COR-L47 (cell line): ENCODE data around the gene IBA57.
A peak's percentile ranks its signal among the peaks of the same experiment; 100 is the strongest.

Experiments used
- DNase-seq: peaks from one replicate; lab custom pipeline; 2025; lab: John Stamatoyannopoulos, UW

IBA57 gene

GRCh38 chr1:228144993-228145343 lies 20.6 kb upstream of the IBA57 start:
- DNase-seq: no peak

- no peak for DNase-seq
These were observed 19.9 kb upstream of the IBA57 start for GRCh38 chr1:228145463-228146416.

- no peak for DNase-seq
These were observed 19.0 kb upstream of the IBA57 start for GRCh38 chr1:228146417-228147150.

GRCh38 chr1:228147151-228147693 lies 18.4 kb upstream of the IBA57 start:
- DNase-seq: no peak

GRCh38 chr1:228147768-228148167 lies 17.8 kb upstream of the IBA57 start:
- DNase-seq: no peak

- DNase-seq: no peak
These were observed 17.3 kb upstream of the IBA57 start for GRCh38 chr1:228148196-228148861.

DNA sequence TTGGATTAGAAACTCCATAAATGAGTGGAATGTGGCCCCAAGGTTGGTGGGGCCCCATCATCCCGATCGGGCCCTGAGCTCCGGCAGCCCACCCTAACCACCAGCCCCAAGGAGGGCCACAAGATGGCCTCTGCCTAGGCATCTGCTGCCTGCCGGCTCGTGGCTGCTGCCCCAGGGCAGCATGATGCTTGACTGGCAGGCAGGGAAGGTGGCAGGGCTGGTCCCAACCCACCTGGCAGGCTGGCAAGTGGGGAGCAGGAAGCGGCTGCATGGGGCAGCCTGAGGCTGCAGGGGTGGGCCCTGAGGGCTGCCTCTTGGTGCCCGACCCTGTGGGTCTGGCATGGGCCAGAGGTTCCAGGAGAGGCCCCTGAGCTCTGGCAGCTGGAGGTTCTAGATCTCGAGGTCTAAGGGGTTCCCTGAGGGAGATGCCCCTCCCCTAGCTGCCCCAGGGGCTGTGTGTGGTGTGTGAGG lies 16.6 kb upstream of the IBA57 start:
- DNase-seq: no peak

DNA sequence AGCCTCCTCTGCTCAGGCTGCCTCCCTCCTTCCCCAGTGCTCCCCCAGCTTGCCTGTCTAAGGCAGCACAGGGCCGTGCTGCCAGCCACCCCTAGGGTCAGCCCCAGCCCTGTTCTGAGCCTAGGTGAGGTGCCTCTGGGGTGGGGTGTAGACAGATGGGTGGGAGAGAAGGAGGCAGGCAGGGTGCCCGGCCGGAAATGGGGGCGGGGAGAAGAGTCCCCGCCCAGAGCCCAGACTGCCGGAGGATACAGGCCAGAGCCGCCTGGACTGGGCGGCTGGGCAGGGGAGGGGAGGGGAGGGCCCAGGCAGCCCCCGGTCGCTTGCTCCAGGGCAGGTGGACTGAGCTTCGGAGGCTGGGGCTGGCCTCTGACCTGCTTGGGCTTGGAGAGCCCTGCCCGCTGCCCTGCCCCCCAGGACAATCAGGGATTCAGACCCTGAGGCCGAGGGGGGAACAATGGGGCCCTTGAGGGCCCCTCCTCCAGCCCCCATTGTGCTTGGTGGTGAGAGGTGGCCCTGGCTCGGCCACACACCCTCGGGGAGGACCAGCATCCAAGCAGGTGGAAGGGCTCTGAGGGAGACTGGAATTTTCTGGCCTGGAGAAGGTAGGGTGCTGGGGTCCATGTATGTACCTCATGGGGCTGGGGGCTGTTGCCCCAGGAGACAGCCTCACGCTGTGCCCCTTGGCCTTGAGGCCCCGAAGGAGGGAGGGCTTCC lies 16.0 kb upstream of the IBA57 start, which contains the start of gene GJC2:
TSS of gene GJC2 (plus strand) at position 525 of the 714 bp plus-strand sequence. CDS start 7,829 bp downstream, outside the sequence.
- no peak for DNase-seq

DNA sequence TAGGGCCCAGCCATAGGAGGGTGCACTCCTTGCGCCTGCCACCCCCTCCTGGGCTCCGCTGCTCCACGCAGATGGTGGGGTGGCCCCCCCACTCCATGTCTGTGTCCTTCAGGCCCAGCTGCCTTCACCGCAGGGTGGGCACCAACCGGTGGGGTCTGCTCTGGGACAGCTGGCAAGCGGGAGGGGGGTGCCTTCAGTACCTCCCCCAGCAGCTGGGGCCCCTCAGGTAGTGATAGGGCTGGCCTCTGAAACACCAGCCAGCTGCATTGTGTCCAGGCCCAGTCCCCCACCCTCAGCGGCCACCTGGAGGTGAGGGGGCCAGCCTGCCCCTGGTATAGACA lies 15.5 kb upstream of the IBA57 start:
- DNase-seq: no peak

DNA sequence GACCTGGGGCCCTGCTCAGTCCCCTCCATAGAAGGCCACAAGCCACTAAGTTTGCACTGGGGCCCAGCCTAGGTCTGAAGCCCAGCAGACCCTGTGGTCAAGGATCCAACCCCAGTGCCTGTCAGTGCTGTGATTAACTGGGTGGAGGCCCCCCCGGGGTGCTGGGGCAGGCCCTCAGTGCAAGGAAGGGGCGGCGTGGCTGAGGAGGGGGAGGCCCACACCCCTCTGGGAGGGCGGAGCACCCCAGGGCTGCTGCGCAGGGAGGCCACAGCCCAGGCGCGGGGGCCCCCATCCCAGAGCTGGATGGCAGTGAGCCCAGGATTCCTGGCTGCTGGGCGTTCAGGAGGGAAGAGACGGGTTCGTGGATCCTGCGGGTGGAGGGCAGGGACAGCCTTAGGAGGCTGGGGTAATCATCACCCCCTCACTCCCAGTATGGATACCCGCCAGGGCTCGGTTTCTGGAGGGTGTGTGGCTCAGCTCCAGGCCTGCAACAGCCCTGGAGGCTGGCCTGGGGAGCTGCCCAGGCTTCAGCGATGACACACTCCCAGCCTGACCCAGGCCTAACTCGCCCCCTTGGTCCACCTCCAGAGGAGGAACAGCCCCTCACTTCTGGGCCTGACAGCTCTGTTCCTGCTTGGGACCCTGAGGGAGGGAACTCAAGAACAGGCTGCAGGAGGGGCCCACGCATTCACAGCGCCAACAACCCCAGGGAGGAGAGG lies 15.0 kb upstream of the IBA57 start:
- DNase-seq: no peak

DNA sequence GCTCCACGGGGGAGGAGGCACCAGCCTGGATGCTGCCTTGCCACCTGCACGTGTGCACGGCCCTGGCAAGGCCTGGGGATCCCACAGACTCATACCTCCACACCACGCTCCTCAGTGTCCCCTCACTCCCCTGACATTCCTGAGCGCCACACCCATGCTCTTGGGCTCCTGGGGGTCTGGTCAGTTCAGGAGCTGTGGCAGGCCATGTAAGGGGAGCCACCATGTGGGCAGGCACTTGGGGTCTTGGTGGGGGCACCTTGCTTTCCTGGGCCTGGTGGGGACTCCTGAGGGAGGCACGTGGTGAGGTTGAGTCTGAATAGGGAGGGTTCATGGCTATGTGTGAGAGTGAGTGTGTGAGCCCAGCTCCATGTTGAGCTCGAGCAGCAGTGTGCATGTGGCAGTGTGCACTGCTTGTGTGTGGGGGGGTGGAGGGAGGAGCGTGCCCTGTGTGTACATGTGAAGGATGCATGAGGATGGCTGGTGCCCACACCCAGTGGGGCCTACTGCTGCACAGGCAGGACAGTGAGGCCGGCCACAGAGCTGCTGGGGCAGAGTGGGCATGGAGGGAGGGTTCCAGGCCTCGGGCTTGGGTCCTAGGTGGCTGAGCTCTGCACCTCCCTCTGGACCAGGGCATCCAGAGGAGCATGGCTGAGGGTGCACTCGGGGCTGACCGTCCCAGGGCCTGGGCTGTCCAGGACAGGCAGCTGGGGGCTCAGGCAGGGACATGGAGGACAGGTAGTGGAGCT lies 14.3 kb upstream of the IBA57 start:
- no peak for DNase-seq

- no peak for DNase-seq
These were observed 13.3 kb upstream of the IBA57 start for GRCh38 chr1:228152097-228152917.

- no peak for DNase-seq
These were observed 12.7 kb upstream of the IBA57 start for GRCh38 chr1:228152918-228153258.

- DNase-seq: no peak
These were observed 11.5 kb upstream of the IBA57 start for GRCh38 chr1:228154021-228154669.

GRCh38 chr1:228154670-228155571 lies 10.7 kb upstream of the IBA57 start:
- DNase-seq: peak; percentile 88

DNA sequence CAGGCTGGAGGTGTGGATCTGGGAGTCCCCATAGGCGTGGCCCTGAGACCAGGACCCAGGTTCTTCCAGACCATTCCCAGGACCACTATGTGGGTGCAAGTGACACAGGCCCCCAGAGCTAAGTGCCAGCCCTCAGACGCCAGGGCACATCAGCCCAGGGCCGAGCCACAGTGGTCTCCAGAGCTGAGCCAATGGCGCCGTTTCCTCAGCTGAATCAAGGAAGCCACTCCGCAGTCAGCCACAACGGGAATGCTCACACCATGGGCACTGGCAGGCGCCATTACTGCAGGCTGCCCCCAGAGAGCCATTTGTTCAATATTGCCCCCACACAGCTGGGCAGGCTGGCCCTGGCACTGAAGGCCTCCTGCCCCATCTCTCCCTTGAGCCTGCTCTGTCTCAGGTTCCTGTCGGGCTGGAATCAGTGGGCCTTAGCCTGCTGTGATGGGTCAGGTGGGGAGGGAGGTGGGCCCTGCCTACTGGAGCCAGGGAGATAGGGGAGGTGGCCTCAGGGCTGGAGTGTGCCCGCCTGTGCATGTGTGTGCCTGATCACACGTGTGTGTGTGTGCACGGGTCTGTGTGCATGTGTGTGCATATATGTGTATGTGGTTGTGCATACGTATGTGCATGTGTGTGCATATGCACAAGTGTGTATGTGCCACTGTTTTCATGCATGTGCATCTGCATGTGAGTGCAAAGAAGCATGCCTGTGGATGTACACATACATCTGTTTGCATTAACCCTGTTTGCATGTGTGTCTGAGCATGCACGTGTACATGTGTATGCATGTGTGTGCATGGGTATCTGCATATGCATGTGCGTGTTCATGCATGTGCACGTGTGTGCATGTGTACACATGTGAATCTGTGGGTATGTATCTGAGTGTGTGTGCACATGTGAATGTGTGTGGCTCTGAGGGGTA lies 9.7 kb upstream of the IBA57 start:
- DNase-seq: no peak

GRCh38 chr1:228156515-228156881 lies 9.1 kb upstream of the IBA57 start:
- no peak for DNase-seq
